T-helper 1 cell treated with Interleukin-12 subunit alpha and Interleukin-12 subunit beta and Interleukin-4 antibody, amounts not matched to agents 30 μg/mL and 1 μg/mL, for 36 hours (primary cell): Measurements from ENCODE around the gene DEPDC4.
"Not testable (repeated sequence)": the region's sequence is repeated elsewhere in the genome, so short reads cannot be mapped to it uniquely, and the experiment has no call there.

Source experiments
- H3K27ac Mint-ChIP-seq: one replicate; pipeline ENCODE4 v1.8.0; 2021; ENCODE audit warnings: mild to moderate bottlenecking, mixed read lengths
- H3K27me3 Mint-ChIP-seq: one replicate; pipeline ENCODE4 v1.8.0; 2021; ENCODE audit warnings: low read depth, mixed read lengths
- H3K36me3 Mint-ChIP-seq: one replicate; pipeline ENCODE4 v1.8.0; 2021; ENCODE audit warnings: low read depth, mixed read lengths
- H3K4me1 Mint-ChIP-seq: one replicate; pipeline ENCODE4 v1.8.0; 2021; ENCODE audit warnings: low read depth, mixed read lengths
- H3K4me3 Mint-ChIP-seq: one replicate; pipeline ENCODE4 v1.8.0; 2021; ENCODE audit warnings: mild to moderate bottlenecking, moderate library complexity, mixed read lengths
- H3K9me3 Mint-ChIP-seq: one replicate; pipeline ENCODE4 v1.8.0; 2021; ENCODE audit warnings: mixed read lengths

DEPDC4 gene

GRCh38 chr12:100239589-100239988, 27.3 kb downstream of the DEPDC4 start:
- Mint-ChIP-seq H3K4me1 (no peaks in the 10 kb centered on the region), H3K9me3 (no peaks in the 10 kb centered on the region), H3K4me3 (no peak overlapping the region), H3K27me3 (no peaks in the 10 kb centered on the region), H3K27ac (no peak overlapping the region), H3K36me3 (no peaks in the 10 kb centered on the region)

- H3K27me3 Mint-ChIP-seq = no peaks in the 10 kb centered on the region
- H3K27ac Mint-ChIP-seq = no peak overlapping the region
- no peaks in the 10 kb centered on the region for H3K9me3 Mint-ChIP-seq
- H3K4me1 Mint-ChIP-seq = no peaks in the 10 kb centered on the region
- no peaks in the 10 kb centered on the region for H3K36me3 Mint-ChIP-seq
- no peak overlapping the region for H3K4me3 Mint-ChIP-seq
Measured at GRCh38 chr12:100238801-100239200, 28.1 kb downstream of the DEPDC4 start.

GRCh38 chr12:100234591-100235304, 32.1 kb downstream of the DEPDC4 start:
- no peak overlapping the region for H3K4me3 Mint-ChIP-seq
- no peak overlapping the region for H3K27ac Mint-ChIP-seq
- no peaks in the 10 kb centered on the region for H3K9me3 Mint-ChIP-seq
- no peaks in the 10 kb centered on the region for H3K36me3 Mint-ChIP-seq
- H3K27me3 Mint-ChIP-seq = no peaks in the 10 kb centered on the region
- no peaks in the 10 kb centered on the region for H3K4me1 Mint-ChIP-seq

- Mint-ChIP-seq H3K4me1 (no peaks in the 10 kb centered on the region), H3K4me3 (no peak overlapping the region), H3K27me3 (no peaks in the 10 kb centered on the region), H3K9me3 (no peaks in the 10 kb centered on the region), H3K36me3 (no peaks in the 10 kb centered on the region), H3K27ac (no peak overlapping the region)
Measured at GRCh38 chr12:100234166-100234565, 32.7 kb downstream of the DEPDC4 start.

GRCh38 chr12:100231873-100232272, 35.0 kb downstream of the DEPDC4 start:
- not testable (repeated sequence) for H3K4me1 Mint-ChIP-seq, H3K27ac Mint-ChIP-seq, H3K4me3 Mint-ChIP-seq, H3K9me3 Mint-ChIP-seq, H3K36me3 Mint-ChIP-seq, H3K27me3 Mint-ChIP-seq

- Mint-ChIP-seq H3K4me1 (no peaks in the 10 kb centered on the region), H3K27ac (no peak overlapping the region), H3K4me3 (no peak overlapping the region), H3K27me3 (no peaks in the 10 kb centered on the region), H3K36me3 (peaks cover 9% of the 10 kb centered on the region), H3K9me3 (no peaks in the 10 kb centered on the region)
Measured at GRCh38 chr12:100229876-100230275, 37.0 kb downstream of the DEPDC4 start.

GRCh38 chr12:100229036-100229635, 37.7 kb downstream of the DEPDC4 start:
- Mint-ChIP-seq H3K36me3 (peaks cover 10% of the 10 kb centered on the region), H3K4me3 (no peak overlapping the region), H3K27me3 (no peaks in the 10 kb centered on the region), H3K4me1 (no peaks in the 10 kb centered on the region), H3K9me3 (no peaks in the 10 kb centered on the region), H3K27ac (no peak overlapping the region)

- Mint-ChIP-seq H3K27me3 (no peaks in the 10 kb centered on the region), H3K36me3 (peaks cover 18% of the 10 kb centered on the region), H3K9me3 (no peaks in the 10 kb centered on the region), H3K27ac (no peak overlapping the region), H3K4me1 (no peaks in the 10 kb centered on the region), H3K4me3 (no peak overlapping the region)
Measured at GRCh38 chr12:100225491-100225890, 41.4 kb downstream of the DEPDC4 start.

- not testable (repeated sequence) for H3K9me3 Mint-ChIP-seq, H3K27me3 Mint-ChIP-seq, H3K4me3 Mint-ChIP-seq, H3K27ac Mint-ChIP-seq, H3K4me1 Mint-ChIP-seq
- peaks cover 26% of the 10 kb centered on the region for H3K36me3 Mint-ChIP-seq
Measured at GRCh38 chr12:100222173-100222572, 44.7 kb downstream of the DEPDC4 start.

- no peaks in the 10 kb centered on the region for H3K27me3 Mint-ChIP-seq
- H3K4me1 Mint-ChIP-seq = no peaks in the 10 kb centered on the region
- peaks cover 24% of the 10 kb centered on the region for H3K36me3 Mint-ChIP-seq
Measured at GRCh38 chr12:100221523-100221922, 45.4 kb downstream of the DEPDC4 start.

GRCh38 chr12:100219328-100220109, 47.4 kb downstream of the DEPDC4 start:
- Mint-ChIP-seq H3K36me3 (peaks cover 21% of the 10 kb centered on the region), H3K4me3 (no peak overlapping the region), H3K4me1 (peaks cover 4% of the 10 kb centered on the region), H3K27ac (no peak overlapping the region), H3K9me3 (no peaks in the 10 kb centered on the region), H3K27me3 (no peaks in the 10 kb centered on the region)

More at GRCh38 chr12:100221523-100221922, 45.4 kb downstream of the DEPDC4 start:
- H3K9me3 Mint-ChIP-seq = no peaks in the 10 kb centered on the region
- H3K27ac Mint-ChIP-seq = no peak overlapping the region
- H3K4me3 Mint-ChIP-seq = no peak overlapping the region

GRCh38 chr12:100216337-100216736, 50.5 kb downstream of the DEPDC4 start:
- Mint-ChIP-seq H3K36me3 (peaks cover 24% of the 10 kb centered on the region), H3K9me3 (no peaks in the 10 kb centered on the region), H3K27me3 (no peaks in the 10 kb centered on the region), H3K4me1 (peaks cover 4% of the 10 kb centered on the region), H3K27ac (no peak overlapping the region), H3K4me3 (no peak overlapping the region)

- Mint-ChIP-seq H3K9me3 (no peaks in the 10 kb centered on the region), H3K27me3 (no peaks in the 10 kb centered on the region), H3K36me3 (peaks cover 20% of the 10 kb centered on the region), H3K27ac (no peak overlapping the region), H3K4me1 (peaks cover 4% of the 10 kb centered on the region), H3K4me3 (no peak overlapping the region)
Measured at GRCh38 chr12:100215209-100215608, 51.7 kb downstream of the DEPDC4 start.

- H3K27me3 Mint-ChIP-seq = no peaks in the 10 kb centered on the region
- H3K9me3 Mint-ChIP-seq = no peaks in the 10 kb centered on the region
- H3K4me3 Mint-ChIP-seq = no peak overlapping the region
- H3K4me1 Mint-ChIP-seq = peaks cover 4% of the 10 kb centered on the region
- no peak overlapping the region for H3K27ac Mint-ChIP-seq
- H3K36me3 Mint-ChIP-seq = peaks cover 18% of the 10 kb centered on the region
Measured at GRCh38 chr12:100214518-100214917, 52.4 kb downstream of the DEPDC4 start.
